Nephron progenitor cell (in vitro differentiated cells): Measurements from ENCODE around the gene UGT1A3.

ENCODE experiments used
- DNase-seq: peaks from one replicate; pipeline ENCODE4 v3.0.0; 2021
- H3K27ac Mint-ChIP-seq: 2 replicates; pipeline ENCODE4 v1.8.0; 2021; ENCODE audit warnings: mild to moderate bottlenecking, moderate library complexity, mixed read lengths
- H3K27me3 Mint-ChIP-seq: 2 replicates; pipeline ENCODE4 v1.8.0; 2021; ENCODE audit warnings: mild to moderate bottlenecking, low read depth, mixed read lengths; ENCODE audit not compliant: poor library complexity
- H3K36me3 Mint-ChIP-seq: 2 replicates; pipeline ENCODE4 v1.8.0; 2021; ENCODE audit warnings: low read depth, mixed read lengths
- H3K4me1 Mint-ChIP-seq: 2 replicates; pipeline ENCODE4 v1.8.0; 2021; ENCODE audit warnings: mixed read lengths
- H3K4me3 Mint-ChIP-seq: 2 replicates; pipeline ENCODE4 v1.8.0; 2021; ENCODE audit warnings: mild to moderate bottlenecking, moderate library complexity, mixed read lengths
- H3K9me3 Mint-ChIP-seq: 2 replicates; pipeline ENCODE4 v1.8.0; 2021; ENCODE audit warnings: mild to moderate bottlenecking, moderate library complexity, mixed read lengths
- TF ChIP-seq, protein P1 (sequence below): fragments of 200-600 bp; sonication (generic); IDR thresholded peaks from 2 replicates; pipeline ENCODE4 v1.5.0; 2021; ENCODE audit warnings: antibody characterized with exemption

UGT1A3 gene

DNA sequence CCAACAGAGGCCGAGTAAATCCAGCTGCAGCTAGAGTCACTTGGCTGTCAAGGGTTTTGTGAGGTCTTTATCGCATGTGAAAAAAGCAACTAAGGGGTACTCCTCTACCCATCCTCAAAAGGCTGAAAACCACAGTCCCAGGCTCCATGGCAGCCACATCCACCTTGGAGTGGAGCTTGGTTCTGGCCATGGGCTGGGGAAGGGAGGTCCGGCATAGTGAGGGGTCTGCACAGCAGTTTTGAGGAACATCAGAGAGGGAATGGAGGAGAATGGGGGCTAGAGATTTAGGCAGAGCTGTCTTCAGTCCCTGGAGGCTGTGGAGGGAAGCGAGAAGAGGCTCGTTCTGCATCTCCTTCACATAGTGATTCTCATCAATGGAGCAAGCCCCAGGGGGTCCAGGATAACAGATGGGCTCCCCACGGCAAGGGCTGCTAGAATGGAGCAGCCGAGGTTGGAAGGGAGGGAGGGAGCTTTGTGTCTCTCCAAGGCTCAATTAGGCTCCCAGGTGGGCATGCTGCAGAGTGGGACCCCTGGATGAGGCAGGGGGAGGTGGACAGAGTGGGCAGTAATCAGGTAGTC lies 70.3 kb downstream of the UGT1A3 start:
- Mint-ChIP-seq H3K27me3 (peaks cover 11% of the 10 kb centered on the region), H3K9me3 (peaks cover 5% of the 10 kb centered on the region), H3K27ac (no peak overlapping the region), H3K4me3 (no peak overlapping the region), H3K36me3 (no peaks in the 10 kb centered on the region), H3K4me1 (no peaks in the 10 kb centered on the region)
- TF ChIP-seq, protein P1, sequence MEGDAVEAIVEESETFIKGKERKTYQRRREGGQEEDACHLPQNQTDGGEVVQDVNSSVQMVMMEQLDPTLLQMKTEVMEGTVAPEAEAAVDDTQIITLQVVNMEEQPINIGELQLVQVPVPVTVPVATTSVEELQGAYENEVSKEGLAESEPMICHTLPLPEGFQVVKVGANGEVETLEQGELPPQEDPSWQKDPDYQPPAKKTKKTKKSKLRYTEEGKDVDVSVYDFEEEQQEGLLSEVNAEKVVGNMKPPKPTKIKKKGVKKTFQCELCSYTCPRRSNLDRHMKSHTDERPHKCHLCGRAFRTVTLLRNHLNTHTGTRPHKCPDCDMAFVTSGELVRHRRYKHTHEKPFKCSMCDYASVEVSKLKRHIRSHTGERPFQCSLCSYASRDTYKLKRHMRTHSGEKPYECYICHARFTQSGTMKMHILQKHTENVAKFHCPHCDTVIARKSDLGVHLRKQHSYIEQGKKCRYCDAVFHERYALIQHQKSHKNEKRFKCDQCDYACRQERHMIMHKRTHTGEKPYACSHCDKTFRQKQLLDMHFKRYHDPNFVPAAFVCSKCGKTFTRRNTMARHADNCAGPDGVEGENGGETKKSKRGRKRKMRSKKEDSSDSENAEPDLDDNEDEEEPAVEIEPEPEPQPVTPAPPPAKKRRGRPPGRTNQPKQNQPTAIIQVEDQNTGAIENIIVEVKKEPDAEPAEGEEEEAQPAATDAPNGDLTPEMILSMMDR: no peak
- no peak for DNase-seq

DNA sequence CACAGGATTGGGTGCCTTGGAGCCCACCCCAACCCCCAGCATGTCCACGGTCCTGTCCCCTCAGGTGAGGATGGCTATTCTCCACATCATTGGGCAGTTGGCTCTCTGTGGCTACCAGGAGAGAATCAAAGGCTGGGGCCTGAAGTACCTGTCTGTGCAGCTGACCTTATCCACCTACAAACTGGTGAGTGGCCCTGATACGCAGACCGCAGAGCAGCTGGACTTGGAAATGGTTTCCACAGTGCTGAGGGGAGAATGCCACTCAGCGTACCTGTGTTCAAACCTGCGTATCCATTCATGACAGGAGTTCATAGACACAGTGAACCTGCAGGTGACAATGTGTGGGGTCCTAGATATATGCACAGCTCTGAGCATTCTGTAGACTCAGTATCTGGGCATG lies 70.9 kb downstream of the UGT1A3 start:
- no peak for DNase-seq
- TF ChIP-seq, protein P1: no peak
- H3K27me3 Mint-ChIP-seq: peaks cover 16% of the 10 kb centered on the region
- H3K36me3 Mint-ChIP-seq: no peaks in the 10 kb centered on the region
- no peaks in the 10 kb centered on the region for H3K4me1 Mint-ChIP-seq
- peaks cover 5% of the 10 kb centered on the region for H3K9me3 Mint-ChIP-seq
- H3K4me3 Mint-ChIP-seq: no peak overlapping the region
- H3K27ac Mint-ChIP-seq: no peak overlapping the region

DNA sequence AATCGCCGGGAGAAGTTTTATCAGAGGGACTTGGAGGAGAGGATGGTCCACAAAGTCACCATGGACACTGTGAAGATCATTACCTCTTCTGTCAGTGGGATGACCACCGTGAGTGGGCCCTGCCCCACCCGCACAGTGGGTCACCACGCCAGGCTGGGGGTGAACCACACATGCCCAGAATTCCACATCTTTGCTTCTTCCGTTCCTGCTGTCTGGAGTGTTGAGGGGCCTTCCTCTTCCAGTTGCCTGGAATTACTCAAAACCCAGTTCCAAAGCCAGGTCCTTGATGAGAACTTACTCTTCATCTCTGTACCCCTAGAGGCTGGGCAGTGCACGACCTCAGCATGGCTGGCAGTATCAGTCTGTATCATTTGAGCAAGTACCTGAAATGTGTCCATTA lies 71.4 kb downstream of the UGT1A3 start:
- Mint-ChIP-seq H3K9me3 (peaks cover 5% of the 10 kb centered on the region), H3K4me1 (no peaks in the 10 kb centered on the region), H3K4me3 (no peak overlapping the region), H3K27ac (no peak overlapping the region), H3K36me3 (no peaks in the 10 kb centered on the region), H3K27me3 (peaks cover 16% of the 10 kb centered on the region)
- no peak for DNase-seq
- TF ChIP-seq, protein P1: no peak

DNA sequence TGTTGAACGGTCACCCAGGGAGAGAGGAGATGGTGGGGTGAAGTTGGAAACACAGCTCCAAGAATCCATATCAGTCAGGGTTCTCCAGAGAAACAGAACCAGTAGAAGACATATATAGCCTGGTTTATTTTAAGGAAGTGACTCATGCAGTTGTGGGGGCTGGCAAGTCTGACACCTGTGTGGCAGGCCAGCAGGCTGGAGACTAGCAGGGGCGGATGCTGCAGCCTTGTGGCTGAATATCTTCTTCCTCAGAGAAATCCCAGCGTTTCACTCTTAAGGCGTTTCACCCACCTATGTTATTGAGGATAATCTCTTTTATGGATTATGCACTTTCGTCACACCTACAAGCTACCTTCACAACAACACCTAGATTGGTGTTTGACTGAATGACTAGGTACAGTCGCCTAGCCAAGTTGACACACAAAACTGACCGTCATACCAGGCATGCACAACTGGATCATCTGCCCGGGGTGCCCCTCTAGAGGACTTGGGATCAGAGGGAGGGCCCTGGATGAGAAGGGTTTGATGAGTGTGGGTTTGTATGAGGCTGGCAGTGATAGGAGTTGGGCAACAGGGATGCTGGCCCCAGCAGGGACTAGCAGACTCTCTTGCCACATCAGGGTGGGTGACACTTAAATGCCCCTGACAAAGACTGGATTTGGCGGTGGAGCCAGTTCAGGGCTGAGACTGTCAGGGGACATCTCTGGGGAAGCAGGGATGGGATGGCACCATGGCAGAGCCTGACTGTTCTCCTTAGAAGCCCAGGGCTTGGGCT lies 72.7 kb downstream of the UGT1A3 start:
- peaks cover 23% of the 10 kb centered on the region for H3K27me3 Mint-ChIP-seq
- H3K4me3 Mint-ChIP-seq: no peak overlapping the region
- H3K4me1 Mint-ChIP-seq: no peaks in the 10 kb centered on the region
- no peak for DNase-seq
- TF ChIP-seq, protein P1: no peak
- H3K36me3 Mint-ChIP-seq: no peaks in the 10 kb centered on the region
- H3K27ac Mint-ChIP-seq: no peak overlapping the region
- peaks cover 5% of the 10 kb centered on the region for H3K9me3 Mint-ChIP-seq

DNA sequence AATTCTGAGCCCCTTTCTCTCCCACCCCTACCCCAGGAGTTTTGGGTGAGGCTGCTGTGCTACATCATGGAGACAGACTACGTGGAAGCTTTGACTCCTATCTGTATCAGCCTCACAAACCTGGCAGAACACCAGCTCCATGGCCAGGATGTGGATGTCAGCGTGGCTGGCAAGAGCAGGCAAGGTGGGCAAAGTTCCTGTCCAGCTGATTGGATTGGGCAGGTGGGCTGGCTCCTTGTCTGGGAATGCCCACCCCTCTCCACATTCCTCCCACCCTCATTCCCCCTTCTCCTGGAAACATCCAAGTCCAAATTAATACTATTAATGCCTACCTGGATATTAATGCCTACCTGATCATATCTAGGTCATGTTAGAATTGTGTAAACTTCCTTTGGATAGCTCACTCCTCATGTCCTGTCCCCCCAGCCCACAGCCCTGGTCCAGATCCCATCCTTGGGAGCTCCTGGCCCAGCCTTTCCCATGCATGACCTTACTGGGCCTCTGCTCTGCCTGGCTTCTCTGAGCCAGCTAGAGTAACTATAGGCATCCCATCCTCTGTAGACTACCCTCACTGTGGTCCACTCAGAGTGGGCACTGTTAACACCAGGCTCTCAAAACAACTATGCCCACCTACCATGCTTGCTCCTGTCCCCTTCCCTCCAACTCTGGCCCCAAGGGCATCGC lies 73.4 kb downstream of the UGT1A3 start:
- TF ChIP-seq, protein P1: no peak
- H3K27me3 Mint-ChIP-seq: peaks cover 23% of the 10 kb centered on the region
- H3K9me3 Mint-ChIP-seq: peaks cover 5% of the 10 kb centered on the region
- no peak overlapping the region for H3K4me3 Mint-ChIP-seq
- no peak overlapping the region for H3K27ac Mint-ChIP-seq
- no peaks in the 10 kb centered on the region for H3K4me1 Mint-ChIP-seq
- H3K36me3 Mint-ChIP-seq: no peaks in the 10 kb centered on the region
- no peak for DNase-seq
